Inflammatory macrophage (primary cell): Measurements from ENCODE around the gene SLC6A17.

Experiments
- DNase-seq, 2 donors: peaks; one replicate each; pipeline ENCODE4 v3.0.0-alpha.2; 2020 to 2022

Gene SLC6A17

DNA sequence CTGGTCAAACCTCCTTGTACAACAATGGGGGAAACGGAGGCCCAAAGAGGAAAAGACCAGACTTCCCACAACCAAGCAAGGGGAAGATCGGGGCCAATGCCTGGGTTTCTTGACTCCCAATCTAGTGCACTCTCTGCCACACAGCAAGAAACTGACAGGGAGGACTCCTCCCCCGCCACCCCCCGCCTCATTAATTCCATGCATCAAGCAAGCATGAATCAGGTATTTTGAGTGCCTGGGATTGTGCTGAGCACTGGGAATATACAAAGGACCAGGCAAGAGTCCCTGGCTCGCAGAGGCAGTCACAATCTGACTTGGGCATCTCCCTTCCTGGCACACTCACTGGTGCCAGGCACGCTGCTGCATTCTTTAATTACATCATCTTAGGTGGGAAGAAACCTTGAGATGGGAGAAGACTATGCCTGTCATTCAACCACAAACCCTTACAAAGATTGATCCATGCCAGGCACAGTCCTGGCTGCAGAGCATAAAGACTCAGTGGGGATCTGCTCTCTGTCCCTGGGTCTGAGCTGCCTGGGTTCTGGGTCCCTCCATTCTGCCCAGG, 55.4 kb downstream of the SLC6A17 start:
- no peak for DNase-seq

- no peak for DNase-seq
Observed at GRCh38 chr1:110206261-110206920, 56.1 kb downstream of the SLC6A17 start.

- peak; percentile 48 to 64 for DNase-seq
Observed at GRCh38 chr1:110207831-110208230, 57.5 kb downstream of the SLC6A17 start.

DNA sequence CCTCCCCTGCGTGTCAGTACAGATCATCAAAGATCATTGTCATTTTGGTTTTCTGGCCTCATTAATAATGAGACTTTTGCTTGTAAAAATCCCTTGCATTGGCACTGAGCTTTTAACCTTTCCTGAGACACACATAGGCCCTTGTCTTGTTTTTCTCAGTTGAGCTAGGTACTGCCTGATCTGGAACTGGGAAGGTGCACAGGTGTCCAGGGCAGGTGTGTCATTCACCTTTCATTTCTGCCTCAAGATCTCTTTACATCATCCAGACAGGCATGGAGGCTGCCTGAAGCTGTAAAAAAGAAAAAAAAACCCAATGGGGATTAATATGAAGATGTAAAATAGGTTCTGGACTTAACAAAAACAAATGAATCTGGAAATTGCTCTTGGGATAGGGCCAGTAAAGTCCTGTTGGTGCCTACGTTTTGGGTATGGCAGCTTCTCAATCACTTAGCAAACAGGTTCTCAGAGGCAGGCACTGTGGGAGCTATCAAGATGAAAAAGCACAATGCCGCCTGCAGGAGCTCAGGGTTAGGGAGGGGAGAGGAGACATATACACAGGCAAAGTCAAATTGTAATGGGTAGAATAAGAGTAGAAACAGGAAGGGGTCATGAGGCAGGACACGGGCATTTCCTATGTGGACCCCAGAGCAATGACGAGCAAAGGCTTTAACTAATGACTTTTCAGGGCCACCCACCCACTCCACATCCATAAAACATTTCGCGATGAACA, 58.8 kb downstream of the SLC6A17 start:
- no peak for DNase-seq

GRCh38 chr1:110209715-110210603, 59.7 kb downstream of the SLC6A17 start, which contains the start of gene KCNC4:
Gene KCNC4 (plus strand): TSS chr1:110210314. CDS start chr1:110211500, 1,186 bp downstream.
- peak; percentile 76 to 83 for DNase-seq

DNA sequence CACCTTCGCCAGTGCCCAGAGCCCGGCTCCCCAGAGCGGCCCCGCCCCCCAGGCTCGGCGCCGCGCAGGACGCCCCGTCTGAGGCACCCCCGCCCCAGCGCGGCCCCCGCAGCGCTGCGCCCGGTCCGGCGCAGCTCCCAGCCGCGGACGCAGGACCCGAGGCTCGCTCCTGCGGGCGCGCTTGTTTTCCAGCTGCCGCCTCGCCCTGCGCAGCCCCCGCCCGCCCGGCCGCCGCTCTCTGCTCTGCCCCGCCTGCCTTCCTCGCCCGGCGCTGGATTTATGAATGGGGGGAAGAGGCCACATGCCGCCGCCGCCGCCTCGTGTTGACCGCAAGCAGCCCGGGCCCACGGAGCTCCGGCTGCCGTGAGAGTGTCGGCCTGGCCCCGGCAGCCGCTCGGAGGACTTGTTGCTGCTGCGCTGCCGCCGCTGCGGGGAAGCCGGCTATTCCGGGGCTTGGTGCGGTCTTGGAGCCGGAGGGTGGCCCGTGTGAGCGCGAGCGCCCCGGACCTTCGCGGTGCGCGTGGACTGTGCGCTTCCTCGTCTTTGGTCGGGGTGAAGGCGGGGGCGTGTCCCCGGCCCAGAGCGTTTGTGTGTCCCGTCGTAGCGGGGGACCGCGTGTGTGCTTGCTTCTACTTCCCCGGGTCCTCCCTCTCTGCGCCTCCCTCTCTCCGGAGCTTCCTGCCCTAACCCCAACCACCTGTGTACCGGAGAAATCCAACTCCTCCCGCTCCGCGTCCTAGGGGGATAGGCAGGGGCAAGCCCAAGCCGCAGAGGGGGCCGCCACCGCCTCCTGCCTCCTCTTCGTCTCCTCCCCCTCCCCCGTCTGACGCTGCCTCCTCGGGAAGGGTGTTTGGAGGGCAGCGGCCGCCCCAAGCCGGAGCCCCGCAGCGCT, 60.6 kb downstream of the SLC6A17 start:
- peak; percentile 25 to 64 for DNase-seq

DNA sequence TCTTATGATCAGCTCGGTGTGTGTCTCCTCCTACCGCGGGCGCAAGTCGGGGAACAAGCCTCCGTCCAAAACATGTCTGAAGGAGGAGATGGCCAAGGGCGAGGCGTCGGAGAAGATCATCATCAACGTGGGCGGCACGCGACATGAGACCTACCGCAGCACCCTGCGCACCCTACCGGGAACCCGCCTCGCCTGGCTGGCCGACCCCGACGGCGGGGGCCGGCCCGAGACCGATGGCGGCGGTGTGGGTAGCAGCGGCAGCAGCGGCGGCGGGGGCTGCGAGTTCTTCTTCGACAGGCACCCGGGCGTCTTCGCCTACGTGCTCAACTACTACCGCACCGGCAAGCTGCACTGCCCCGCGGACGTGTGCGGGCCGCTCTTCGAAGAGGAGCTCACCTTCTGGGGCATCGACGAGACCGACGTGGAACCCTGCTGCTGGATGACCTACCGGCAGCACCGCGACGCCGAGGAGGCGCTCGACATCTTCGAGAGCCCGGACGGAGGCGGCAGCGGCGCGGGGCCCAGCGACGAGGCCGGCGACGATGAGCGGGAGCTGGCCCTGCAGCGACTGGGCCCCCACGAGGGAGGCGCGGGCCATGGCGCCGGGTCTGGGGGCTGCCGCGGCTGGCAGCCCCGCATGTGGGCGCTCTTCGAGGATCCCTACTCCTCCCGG, 61.3 kb downstream of the SLC6A17 start:
- DNase-seq = peak; percentile 3 to 22

DNA sequence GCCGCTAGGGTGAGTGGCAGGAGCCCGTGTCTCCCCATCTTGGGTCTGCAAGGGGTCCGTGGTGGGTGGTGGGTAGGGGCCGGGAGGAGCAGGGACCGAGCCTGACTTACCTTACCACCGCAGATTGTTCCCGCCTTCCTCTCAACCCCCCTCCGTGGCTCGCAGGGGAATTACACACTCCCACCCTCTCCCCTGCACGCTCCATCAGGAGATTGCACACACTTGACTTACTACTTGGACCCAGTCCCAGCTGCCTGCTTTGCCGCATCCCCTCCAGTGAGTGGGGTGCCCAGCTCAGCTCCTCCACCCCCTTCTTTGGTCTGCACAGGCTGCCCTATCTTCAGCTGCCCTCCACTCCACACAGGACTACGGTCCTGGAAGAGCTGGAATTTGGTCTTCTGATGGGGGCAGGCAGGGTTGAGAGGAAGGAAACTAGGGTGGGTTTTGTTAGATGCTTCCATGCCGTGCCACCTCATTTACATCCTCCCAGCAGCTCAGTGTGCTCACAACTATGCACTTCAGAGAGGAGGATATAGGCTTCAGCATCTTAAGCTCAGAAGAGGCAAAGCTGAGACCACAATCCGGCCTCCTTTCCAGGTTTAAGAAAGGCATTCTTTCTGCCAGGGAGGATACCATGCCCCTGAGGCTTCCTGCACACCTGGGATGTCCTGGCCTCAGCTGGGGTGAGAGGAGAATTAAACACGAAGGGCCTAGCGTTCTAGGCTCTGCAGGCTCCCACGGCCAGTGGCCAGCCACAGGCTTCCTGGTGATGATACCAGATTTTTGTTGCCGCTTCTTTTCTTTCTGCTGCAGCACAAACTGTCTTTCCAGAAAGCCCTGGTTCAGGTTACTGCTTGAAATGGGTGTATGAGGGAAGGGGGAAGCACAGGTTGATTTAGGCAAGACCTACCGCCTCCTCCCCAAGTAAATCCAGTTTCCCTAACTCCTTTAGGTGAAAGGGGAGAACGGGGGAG, 62.2 kb downstream of the SLC6A17 start:
- no peak for DNase-seq

- DNase-seq = no peak
Observed at GRCh38 chr1:110213143-110213540, 62.8 kb downstream of the SLC6A17 start.

- no peak for DNase-seq
Observed at GRCh38 chr1:110214454-110215404, 64.4 kb downstream of the SLC6A17 start.

DNA sequence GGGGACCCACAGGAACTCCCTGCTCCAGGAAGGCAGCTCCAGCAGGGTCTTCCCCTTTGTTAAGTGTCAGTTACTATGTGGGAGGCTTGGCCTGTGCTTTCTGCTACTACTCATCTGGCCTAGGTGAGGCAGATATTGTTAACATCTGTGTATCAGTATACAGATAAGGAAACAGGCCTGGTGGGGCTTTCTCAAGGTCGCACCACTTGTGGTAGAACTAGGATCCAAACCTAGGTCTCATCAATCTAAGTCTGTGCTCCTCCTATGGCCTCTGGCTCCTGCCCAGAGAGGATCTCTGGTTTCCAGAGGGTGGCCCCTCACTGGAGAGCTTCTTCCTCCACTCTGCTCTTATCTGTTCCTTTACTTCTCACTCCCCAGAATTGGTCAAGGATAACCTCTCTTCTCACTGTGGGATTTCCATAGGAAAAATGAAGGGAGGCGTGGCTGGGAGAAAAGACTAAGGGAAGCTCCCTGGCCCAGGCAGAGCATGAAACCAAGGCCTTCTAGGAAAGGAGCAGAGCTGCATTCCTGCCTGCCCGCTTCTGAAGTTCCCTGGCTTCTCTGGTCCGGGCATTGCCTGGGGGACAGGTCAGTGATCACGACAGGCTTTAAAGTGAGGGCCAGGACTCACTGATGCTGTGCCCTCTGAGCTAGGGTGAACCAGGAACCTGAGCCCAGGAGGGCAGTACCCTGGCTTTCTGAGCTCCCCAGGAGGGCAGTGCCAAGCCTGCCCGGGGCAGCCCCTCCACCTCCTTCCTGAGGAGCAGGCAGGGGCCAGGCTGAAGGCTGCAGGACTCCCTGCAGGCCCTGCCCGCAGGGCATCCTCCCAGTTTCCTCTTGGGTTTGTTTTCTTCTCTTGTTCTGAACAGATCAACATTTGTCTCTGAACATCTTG, 65.6 kb downstream of the SLC6A17 start:
- DNase-seq = no peak

DNA sequence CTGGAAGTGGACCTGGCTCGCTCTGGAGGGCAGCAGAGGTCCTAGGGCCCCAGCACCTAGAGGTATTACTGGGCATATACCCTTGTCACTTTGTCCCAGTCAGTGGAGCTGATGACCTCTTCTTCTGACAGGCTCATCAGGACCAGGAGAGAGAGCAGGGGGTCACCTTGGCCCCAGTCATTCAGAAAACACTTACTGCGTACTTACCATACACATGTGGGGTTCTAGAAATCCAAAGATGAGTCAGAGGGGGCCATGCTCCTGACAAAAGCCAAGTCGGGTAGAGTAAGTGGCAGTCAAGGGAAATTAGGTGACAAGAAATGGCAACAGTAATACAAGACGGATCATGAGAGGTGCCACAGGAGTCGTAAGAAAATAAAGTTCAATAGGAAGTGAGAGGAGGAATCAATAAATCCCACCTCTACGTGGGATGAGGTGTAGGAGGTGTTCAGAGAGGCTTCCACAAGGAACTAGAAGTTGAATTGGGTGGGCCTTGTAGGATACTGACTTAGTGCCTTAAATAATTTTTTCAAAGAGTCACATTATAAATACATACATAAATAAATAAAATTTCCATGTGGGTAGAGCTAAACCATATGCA, 66.7 kb downstream of the SLC6A17 start:
- no peak for DNase-seq

DNA sequence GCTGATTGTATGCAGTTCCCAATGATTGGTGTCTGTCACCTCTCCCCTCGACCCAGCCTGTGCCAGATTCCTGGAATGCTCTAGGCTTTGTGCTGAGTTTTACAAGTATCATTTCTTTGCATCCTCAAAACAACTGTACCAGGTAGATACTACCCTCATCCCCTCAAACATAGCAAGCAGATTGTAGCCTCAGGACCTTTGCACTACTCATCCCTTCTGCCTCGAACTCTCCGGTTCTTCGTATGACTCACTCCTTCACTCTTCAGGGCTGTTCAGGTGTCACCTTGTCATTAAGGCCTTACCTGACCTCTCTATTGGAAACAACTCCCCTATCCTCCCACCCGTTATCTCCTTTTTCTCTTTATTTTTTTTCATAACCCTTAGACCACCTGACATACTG, 67.8 kb downstream of the SLC6A17 start:
- no peak for DNase-seq

DNA sequence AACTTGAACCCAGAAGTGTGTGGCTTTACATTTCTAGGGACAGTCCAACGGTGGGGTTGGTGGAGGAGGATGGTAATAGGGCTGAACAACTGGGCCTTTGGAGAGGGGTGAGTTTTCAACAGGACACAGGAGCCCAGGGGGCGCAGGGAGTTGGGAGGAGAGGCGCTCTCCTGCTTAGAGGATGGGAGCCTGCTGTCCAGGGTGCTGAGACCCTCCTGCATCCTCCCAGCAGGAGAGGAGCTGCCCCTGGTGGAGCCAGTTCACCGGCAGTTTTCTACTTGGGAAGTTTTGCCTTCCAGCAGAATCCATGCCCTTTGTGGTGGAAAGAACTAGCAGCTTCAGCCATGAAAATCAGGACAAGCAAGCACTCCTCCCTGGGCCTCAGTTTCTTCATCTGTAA, 68.4 kb downstream of the SLC6A17 start:
- no peak for DNase-seq

DNA sequence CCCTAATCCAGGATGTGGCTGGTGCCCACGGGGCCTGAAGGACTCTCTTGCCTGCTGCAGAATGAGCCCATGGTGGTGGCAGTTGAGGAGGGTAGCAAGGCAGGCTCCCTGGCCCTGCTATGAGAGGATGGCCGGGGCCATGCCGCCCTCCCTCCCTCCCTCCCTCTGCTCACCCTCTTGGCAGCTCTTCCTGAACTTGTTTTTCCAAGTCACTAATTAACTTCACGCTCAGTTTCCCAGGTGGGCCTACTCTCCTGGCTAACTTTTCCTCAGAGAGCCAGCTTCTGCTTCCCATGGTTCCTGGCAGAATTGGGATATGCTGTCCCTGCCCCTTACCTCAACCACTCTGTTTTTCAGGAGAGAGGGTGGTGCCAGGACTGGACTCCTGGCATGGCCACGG, 70.0 kb downstream of the SLC6A17 start:
- DNase-seq = no peak

DNA sequence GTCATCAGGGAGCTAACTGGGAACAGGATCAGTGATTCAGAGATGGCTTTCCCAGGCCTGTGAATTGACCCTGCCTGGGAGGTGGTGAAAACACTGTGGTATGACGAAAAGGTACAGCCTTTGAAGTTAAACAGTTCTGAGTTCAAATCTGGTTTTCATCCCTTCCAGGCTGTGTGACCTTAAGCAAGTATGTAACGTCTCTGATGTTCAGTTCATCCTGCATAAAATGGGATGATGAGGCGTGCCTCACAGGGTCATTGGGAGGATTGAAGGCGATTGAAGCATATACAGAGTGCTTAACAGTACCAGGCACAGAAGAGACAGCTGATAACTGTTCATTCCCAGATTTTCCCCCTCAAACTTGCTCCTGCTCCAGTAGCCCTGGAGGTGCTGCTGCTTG, 70.8 kb downstream of the SLC6A17 start:
- DNase-seq = no peak

GRCh38 chr1:110223127-110223526, 72.8 kb downstream of the SLC6A17 start:
- DNase-seq = no peak
